Measurements from ENCODE around the gene ZBTB20. TPM values are rescaled to one million over a fixed set of nuclear protein-coding genes. Genes with fewer than 3 reads are reported as not detected.

ZBTB20 gene
- total and polyA plus RNA-seq, 2 of the 4 experiments (the other 2 are of a cell fraction), result 0.75 to 14.7 TPM

- intact Hi-C loops (cut with micrococcal nuclease), result no loop called here
Observed at GRCh38 chr3:114804099-114804498, 343.0 kb downstream of the ZBTB20 start.

More at GRCh38 chr3:114804099-114804498, 343.0 kb downstream of the ZBTB20 start:
- Histone ChIP-seq H3K27me3 (ENCODE audit: control insufficient read depth, insufficient read depth, low read length) (no peaks in the 10 kb centered on the region), H4K91ac (ENCODE audit: insufficient read depth, low read depth, low read length) (no peak overlapping the region), H3K23ac (ENCODE audit: low read depth, low read length) (no peak overlapping the region), H4K5ac (ENCODE audit: low read depth, low read length) (no peak overlapping the region), H3K4me1 (ENCODE audit: control insufficient read depth, insufficient read depth, low read length) (no peaks in the 10 kb centered on the region; the same call in 1 of the 2 replicates), H2AFZ (replicated peaks; ENCODE audit: low read length, poor library complexity) (no peak overlapping the region), H2AK5ac (ENCODE audit: low read depth, low read length) (no peak overlapping the region), H2BK15ac (ENCODE audit: low read depth, low read length) (no peak overlapping the region), H2BK5ac (ENCODE audit: low read depth, low read length, poor library complexity, severe bottlenecking) (no peak overlapping the region), H3K4ac (ENCODE audit: low read depth, low read length) (no peak overlapping the region), H3K36me3 (ENCODE audit: control insufficient read depth, insufficient read depth, low read length) (no peaks in the 10 kb centered on the region), H3K56ac (ENCODE audit: extremely low read depth, insufficient read depth, low read length) (no peak overlapping the region), H4K20me1 (ENCODE audit: insufficient read depth, low read length) (no peaks in the 10 kb centered on the region), H3K9ac (ENCODE audit: low read depth, low read length) (no peak overlapping the region), H3K18ac (ENCODE audit: low read depth, low read length) (no peak overlapping the region), H3K27ac (ENCODE audit: insufficient read depth, low read length) (no peak overlapping the region), H2BK20ac (ENCODE audit: low read depth, low read length) (no peak overlapping the region), H3K14ac (replicated peaks; ENCODE audit: low read depth, low read length) (no peak overlapping the region), H3K9me3 (ENCODE audit: control insufficient read depth, insufficient read depth, low read length) (no peaks in the 10 kb centered on the region), H2BK120ac (ENCODE audit: low read depth, low read length) (no peak overlapping the region), H2AK9ac (replicated peaks; ENCODE audit: low read depth, low read length, poor library complexity) (no peak overlapping the region), H3K9me1 (ENCODE audit: insufficient read depth, low read length) (no peaks in the 10 kb centered on the region), H3K4me2 (ENCODE audit: low read depth, low read length) (no peak overlapping the region), H3K4me3 (ENCODE audit: insufficient read depth, low read depth, low read length) (no peak overlapping the region), H4K8ac (ENCODE audit: low read depth in 2 of 2, low read length in 2 of 2) (no peak overlapping the region), H3K79me1 (ENCODE audit: low read depth in 1 of 2, low read length in 2 of 2) (no peaks in the 10 kb centered on the region)
- in situ Hi-C loops (cut with MboI; ENCODE audit: low sequenced_read_pairs) (no loop called here), dilution Hi-C loops (cut with HindIII; ENCODE audit: low sequenced_read_pairs, unreplicated experiment) (no loop called here)
- CTCF ChIA-PET, result no interaction called here
- TF ChIP-seq MAZ (IDR thresholded peaks at IDR 0.05; ENCODE audit: borderline replicate concordance, low read depth, low read length) (no peak), MAFK (IDR thresholded peaks at IDR 0.05; ENCODE audit: low read depth, low read length) (no peak), BHLHE40 (IDR thresholded peaks at IDR 0.05; ENCODE audit: low read depth, low read length) (no peak), CEBPB (IDR thresholded peaks at IDR 0.05; ENCODE audit: low read depth, low read length) (no peak), RAD21 (IDR thresholded peaks at IDR 0.05; ENCODE audit: low read length) (no peak), CHD1 (IDR thresholded peaks at IDR 0.05; ENCODE audit: low read depth, low read length) (no peak), CTCF (conservative IDR thresholded peaks at IDR 0.05; ENCODE audit: low read depth, low read length) (no peak), FOS (IDR thresholded peaks at IDR 0.05; ENCODE audit: low read depth, low read length) (no peak), MXI1 (IDR thresholded peaks at IDR 0.05; ENCODE audit: borderline replicate concordance, low read depth, low read length) (no peak), USF2 (IDR thresholded peaks at IDR 0.05; ENCODE audit: low read depth, low read length) (no peak), RFX5 (IDR thresholded peaks at IDR 0.05; ENCODE audit: low read depth, low read length) (no peak), SMC3 (IDR thresholded peaks at IDR 0.05; ENCODE audit: low read depth, low read length) (no peak), POLR2A (IDR thresholded peaks at IDR 0.05; ENCODE audit: low read depth, low read length) (no peak)
- no peak for DNase-seq
- ATAC-seq (ENCODE audit: low read depth), result no peak
- BruUV-seq (replicated peaks), result no TSS peak
- POLR2A ChIA-PET (ENCODE audit: unreplicated experiment), result no interaction called here
- WGBS, 2 experiments (ENCODE audit: extremely low coverage in 2 of 2, insufficient read length in 1 of 2), result no CpG with 5 or more reads among the region's 1 CpG

Measured in IMR-90 (cell line).